DOHH2 (cell line): ENCODE results near the gene PPP1R2C.

ENCODE experiments used
- H3F3A ChIP-seq: fragments of 200-600 bp; sonication (generic), shearing (Covaris generic); 2 replicates; pipeline ENCODE4 v1.6.0; 2016; ENCODE audit warnings: antibody characterized with exemption, mild to moderate bottlenecking; ENCODE audit not compliant: control insufficient read depth, insufficient read depth
- H3K27ac ChIP-seq: fragments of 200-600 bp; sonication (generic); 2 replicates; pipeline ENCODE4 v1.5.1; 2014; ENCODE audit warnings: low read depth, mild to moderate bottlenecking, low read length, moderate library complexity
- H3K27me3 ChIP-seq: fragments of 200-600 bp; sonication (generic); 2 replicates; pipeline ENCODE4 v1.6.1; 2014; ENCODE audit warnings: mild to moderate bottlenecking, low read length, mixed read lengths; ENCODE audit not compliant: control insufficient read depth
- H3K36me3 ChIP-seq: fragments of 200-600 bp; sonication (generic); 2 replicates; pipeline ENCODE4 v1.6.1; 2014; ENCODE audit warnings: mild to moderate bottlenecking, low read length, moderate library complexity, mixed read lengths; ENCODE audit not compliant: control insufficient read depth
- H3K4me1 ChIP-seq: fragments of 200-600 bp; sonication (generic); 2 replicates; pipeline ENCODE4 v1.6.1; 2014; ENCODE audit warnings: mild to moderate bottlenecking, low read length, mixed read lengths; ENCODE audit not compliant: control insufficient read depth
- H3K4me2 ChIP-seq: fragments of 200-600 bp; sonication (generic); 2 replicates; pipeline ENCODE4 v1.6.0; 2014; ENCODE audit warnings: mild to moderate bottlenecking, low read length, moderate library complexity
- H3K4me3 ChIP-seq: fragments of 200-600 bp; sonication (generic); 2 replicates; pipeline ENCODE4 v1.5.1; 2014; ENCODE audit warnings: mild to moderate bottlenecking, low read length, mixed read lengths
- H3K79me2 ChIP-seq: fragments of 200-600 bp; sonication (generic); 2 replicates; pipeline ENCODE4 v1.6.1; 2014; ENCODE audit warnings: mild to moderate bottlenecking, low read length, mixed read lengths; ENCODE audit not compliant: control insufficient read depth
- H3K9me2 ChIP-seq: fragments of 200-600 bp; sonication (generic); replicated peaks from 2 replicates; pipeline ENCODE4 v1.6.1; 2014; ENCODE audit warnings: mild to moderate bottlenecking, low read length, mixed read lengths; ENCODE audit not compliant: control insufficient read depth
- H3K9me3 ChIP-seq: fragments of 200-600 bp; sonication (generic); 2 replicates; pipeline ENCODE4 v1.6.1; 2014; ENCODE audit warnings: antibody characterized with exemption, low read length, mixed read lengths; ENCODE audit not compliant: control insufficient read depth, insufficient read depth
- H4K20me1 ChIP-seq: fragments of 200-600 bp; sonication (generic); 2 replicates; pipeline ENCODE4 v1.6.0; 2014; ENCODE audit warnings: low read depth, mild to moderate bottlenecking, antibody characterized with exemption, low read length, moderate library complexity; ENCODE audit not compliant: control insufficient read depth, insufficient read depth
- CTCF ChIP-seq: fragments of 200-600 bp; sonication (generic); IDR thresholded peaks from one replicate; pipeline ENCODE4 v1.5.1; 2014; ENCODE audit warnings: antibody characterized with exemption, mild to moderate bottlenecking, low read depth, low read length; ENCODE audit not compliant: poor library complexity, severe bottlenecking
- EZH2phosphoT487 ChIP-seq: fragments of 200-600 bp; sonication (generic); IDR thresholded peaks from 2 replicates; pipeline ENCODE4 v1.6.1; 2017; ENCODE audit warnings: borderline replicate concordance, mild to moderate bottlenecking, antibody characterized with exemption, low read length, moderate library complexity, mixed read lengths

Gene PPP1R2C

GRCh38 chrX:42759881-42760280 is 18.1 kb downstream of the PPP1R2C start:
- Histone ChIP-seq H3K27ac (no peak overlapping the region), H3K4me2 (no peak overlapping the region), H3K4me1 (no peaks in the 10 kb centered on the region), H3F3A (no peaks in the 10 kb centered on the region), H3K9me3 (no peaks in the 10 kb centered on the region), H3K27me3 (no peaks in the 10 kb centered on the region), H3K4me3 (no peak overlapping the region), H3K36me3 (no peaks in the 10 kb centered on the region), H3K79me2 (no peaks in the 10 kb centered on the region), H4K20me1 (no peaks in the 10 kb centered on the region), H3K9me2 (no peaks in the 10 kb centered on the region)
- TF ChIP-seq EZH2phosphoT487 (no peak), CTCF (no peak)

- TF ChIP-seq EZH2phosphoT487 (no peak), CTCF (no peak)
- no peaks in the 10 kb centered on the region for H3K36me3 ChIP-seq
- no peaks in the 10 kb centered on the region for H3K4me1 ChIP-seq
- no peaks in the 10 kb centered on the region for H3K27me3 ChIP-seq
- H3K79me2 ChIP-seq: no peaks in the 10 kb centered on the region
- no peak overlapping the region for H3K4me2 ChIP-seq
- no peaks in the 10 kb centered on the region for H3F3A ChIP-seq
- no peak overlapping the region for H3K4me3 ChIP-seq
- no peaks in the 10 kb centered on the region for H3K9me3 ChIP-seq
- no peak overlapping the region for H3K27ac ChIP-seq
- H4K20me1 ChIP-seq: no peaks in the 10 kb centered on the region
- no peaks in the 10 kb centered on the region for H3K9me2 ChIP-seq
These were observed 22.1 kb downstream of the PPP1R2C start for GRCh38 chrX:42755815-42756214.

DNA sequence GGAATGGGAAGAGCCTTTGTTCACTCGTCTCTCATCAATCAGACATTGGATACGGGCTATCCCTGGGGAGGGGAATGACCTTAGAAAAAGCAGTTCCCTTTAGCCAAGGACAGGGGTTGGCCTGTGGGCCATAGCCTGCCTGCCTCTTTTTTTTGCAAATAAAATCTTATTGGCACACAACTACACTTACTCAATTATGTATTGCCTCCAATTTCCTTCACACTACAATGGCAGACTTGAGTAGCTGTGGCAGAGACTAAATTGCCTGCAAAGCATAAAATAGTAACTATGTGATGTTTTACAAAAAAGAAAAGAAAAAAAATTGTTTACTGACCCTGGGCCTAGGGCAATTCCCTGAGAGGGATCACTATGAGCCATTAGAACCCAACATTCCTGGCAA is 23.4 kb downstream of the PPP1R2C start:
- Histone ChIP-seq H3K9me2 (no peaks in the 10 kb centered on the region), H3K4me1 (no peaks in the 10 kb centered on the region), H3K27me3 (no peaks in the 10 kb centered on the region), H3K4me2 (no peak overlapping the region), H3F3A (no peaks in the 10 kb centered on the region), H3K9me3 (no peaks in the 10 kb centered on the region), H3K4me3 (no peak overlapping the region), H3K27ac (no peak overlapping the region), H3K79me2 (no peaks in the 10 kb centered on the region), H4K20me1 (no peaks in the 10 kb centered on the region), H3K36me3 (no peaks in the 10 kb centered on the region)
- TF ChIP-seq CTCF (no peak), EZH2phosphoT487 (no peak)

DNA sequence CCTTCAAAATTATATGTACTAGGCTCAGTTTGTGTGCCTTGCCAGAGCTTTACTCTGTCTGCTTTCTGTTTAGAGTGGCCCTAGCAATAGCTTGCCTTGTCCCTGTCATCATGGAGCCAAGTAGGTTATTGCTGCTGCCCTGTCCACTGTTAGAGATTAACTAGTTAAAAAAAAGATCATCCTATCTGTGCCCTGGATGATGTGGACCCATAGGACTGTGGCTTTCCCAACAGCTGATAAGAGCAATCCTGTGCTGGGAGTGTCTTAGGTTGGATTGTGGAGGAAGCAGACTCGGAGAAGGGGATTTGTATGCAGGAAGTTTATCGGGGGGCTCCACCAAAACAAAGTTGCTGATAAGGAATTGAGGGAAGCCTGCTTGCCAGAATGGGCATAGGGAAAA is 23.8 kb downstream of the PPP1R2C start:
- H4K20me1 ChIP-seq: no peaks in the 10 kb centered on the region
- no peak overlapping the region for H3K27ac ChIP-seq
- no peaks in the 10 kb centered on the region for H3K27me3 ChIP-seq
- H3K79me2 ChIP-seq: no peaks in the 10 kb centered on the region
- H3K4me2 ChIP-seq: no peak overlapping the region
- no peaks in the 10 kb centered on the region for H3F3A ChIP-seq
- H3K9me3 ChIP-seq: no peaks in the 10 kb centered on the region
- no peaks in the 10 kb centered on the region for H3K36me3 ChIP-seq
- H3K4me3 ChIP-seq: no peak overlapping the region
- TF ChIP-seq EZH2phosphoT487 (no peak), CTCF (no peak)
- H3K4me1 ChIP-seq: no peaks in the 10 kb centered on the region
- no peaks in the 10 kb centered on the region for H3K9me2 ChIP-seq
